ENCODE data around the gene BTG4. TPM values are rescaled to one million over a fixed set of nuclear protein-coding genes. Genes with fewer than 3 reads are reported as not detected.

Gene BTG4
- total and polyA plus RNA-seq, 7 donors, result not detected

DNA sequence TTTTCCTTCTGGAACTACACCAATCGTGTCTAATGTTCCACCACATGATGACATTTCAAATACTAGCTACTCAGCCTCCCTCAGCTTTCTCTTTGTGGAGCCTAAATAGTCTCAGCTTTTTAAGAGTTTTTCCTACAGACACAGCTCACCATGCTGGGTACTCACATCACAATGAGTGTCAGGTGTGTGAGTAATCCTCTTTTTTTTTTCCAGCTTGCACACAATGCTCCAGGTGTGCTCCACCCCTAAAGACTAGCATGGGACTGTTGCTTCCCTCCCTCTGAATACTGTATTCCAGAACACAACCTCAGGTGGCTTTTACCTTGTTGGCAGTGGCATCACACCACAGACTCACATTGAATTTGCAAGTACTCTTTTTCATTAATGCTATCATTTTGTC lies 11.7 kb downstream of the BTG4 start:
- no peaks in the 10 kb centered on the region for H3K9me3 ChIP-seq
- TF ChIP-seq, protein P1, sequence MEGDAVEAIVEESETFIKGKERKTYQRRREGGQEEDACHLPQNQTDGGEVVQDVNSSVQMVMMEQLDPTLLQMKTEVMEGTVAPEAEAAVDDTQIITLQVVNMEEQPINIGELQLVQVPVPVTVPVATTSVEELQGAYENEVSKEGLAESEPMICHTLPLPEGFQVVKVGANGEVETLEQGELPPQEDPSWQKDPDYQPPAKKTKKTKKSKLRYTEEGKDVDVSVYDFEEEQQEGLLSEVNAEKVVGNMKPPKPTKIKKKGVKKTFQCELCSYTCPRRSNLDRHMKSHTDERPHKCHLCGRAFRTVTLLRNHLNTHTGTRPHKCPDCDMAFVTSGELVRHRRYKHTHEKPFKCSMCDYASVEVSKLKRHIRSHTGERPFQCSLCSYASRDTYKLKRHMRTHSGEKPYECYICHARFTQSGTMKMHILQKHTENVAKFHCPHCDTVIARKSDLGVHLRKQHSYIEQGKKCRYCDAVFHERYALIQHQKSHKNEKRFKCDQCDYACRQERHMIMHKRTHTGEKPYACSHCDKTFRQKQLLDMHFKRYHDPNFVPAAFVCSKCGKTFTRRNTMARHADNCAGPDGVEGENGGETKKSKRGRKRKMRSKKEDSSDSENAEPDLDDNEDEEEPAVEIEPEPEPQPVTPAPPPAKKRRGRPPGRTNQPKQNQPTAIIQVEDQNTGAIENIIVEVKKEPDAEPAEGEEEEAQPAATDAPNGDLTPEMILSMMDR (IDR thresholded peaks at IDR 0.05), result no peak
- TF ChIP-seq POLR2A (IDR thresholded peaks at IDR 0.05), result no peak
- no peak for TF ChIP-seq EP300 (IDR thresholded peaks at IDR 0.05)
- TF ChIP-seq POLR2AphosphoS5 (IDR thresholded peaks at IDR 0.05), result no peak
- 76 to 77% methylated on average over 1 of the region's 1 CpG for WGBS, 2 donors
- H3K36me3 ChIP-seq, result no peaks in the 10 kb centered on the region
- no peaks in the 10 kb centered on the region for H3K27me3 ChIP-seq
- no peak overlapping the region for H3K27ac ChIP-seq
- intact Hi-C loops (cut with DNase I), result no loop called here
- DNase-seq, result no peak
- H3K4me3 ChIP-seq, result no peak overlapping the region
- H3K4me1 ChIP-seq, result no peaks in the 10 kb centered on the region

DNA sequence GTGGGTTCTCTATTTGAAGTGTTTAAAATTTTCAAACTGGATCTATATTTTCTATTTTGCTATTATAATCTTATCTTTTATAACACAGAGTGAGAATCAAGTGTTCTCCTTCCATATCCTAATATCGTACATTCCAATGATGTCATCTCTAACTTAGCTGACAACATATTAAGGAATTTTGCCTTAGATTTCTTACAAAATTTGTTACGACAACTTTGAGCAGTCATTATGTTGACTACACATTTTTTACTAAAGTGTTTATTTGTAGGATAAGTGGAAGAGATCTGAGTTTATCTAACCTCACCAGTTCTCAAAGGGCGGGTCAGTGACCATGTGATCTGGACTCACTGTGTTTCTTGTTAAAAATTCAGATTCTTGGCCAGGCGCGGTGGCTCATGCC lies 12.7 kb downstream of the BTG4 start:
- intact Hi-C loops (cut with DNase I), result no loop called here
- no peak for DNase-seq
- TF ChIP-seq, protein P1 (IDR thresholded peaks at IDR 0.05), result no peak
- no peak for TF ChIP-seq EP300 (IDR thresholded peaks at IDR 0.05)
- no peak for TF ChIP-seq POLR2A (IDR thresholded peaks at IDR 0.05)
- no peak for TF ChIP-seq POLR2AphosphoS5 (IDR thresholded peaks at IDR 0.05)

DNA sequence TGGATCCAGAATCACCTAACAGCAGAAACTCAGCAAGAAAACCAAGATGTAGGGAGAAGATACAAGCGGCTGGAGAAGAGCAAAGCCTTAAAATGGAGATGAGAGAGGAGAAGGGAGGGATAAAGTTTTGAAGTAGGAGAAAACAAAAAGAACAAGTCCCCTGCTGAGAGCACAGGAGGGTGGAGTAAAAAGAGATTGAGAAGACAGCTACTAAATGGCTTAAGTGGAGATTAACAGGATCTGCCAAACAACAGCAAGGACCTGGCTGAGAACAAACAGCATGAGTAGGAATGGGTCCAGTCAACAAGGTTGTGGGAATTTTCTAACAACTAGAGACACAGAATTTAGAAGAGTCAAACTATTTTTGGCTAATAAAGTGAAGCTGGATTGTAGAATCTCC lies 18.1 kb downstream of the BTG4 start:
- Histone ChIP-seq H3K36me3 (no peaks in the 10 kb centered on the region), H3K4me3 (no peak overlapping the region), H3K9me3 (no peaks in the 10 kb centered on the region), H3K27ac (no peak overlapping the region), H3K4me1 (no peaks in the 10 kb centered on the region), H3K27me3 (no peaks in the 10 kb centered on the region)
- no peak for DNase-seq
- no peak for TF ChIP-seq EP300 (IDR thresholded peaks at IDR 0.05)
- TF ChIP-seq, protein P1 (IDR thresholded peaks at IDR 0.05), result no peak
- no peak for TF ChIP-seq POLR2A (IDR thresholded peaks at IDR 0.05)
- no peak for TF ChIP-seq POLR2AphosphoS5 (IDR thresholded peaks at IDR 0.05)
- intact Hi-C loops (cut with DNase I), result no loop called here
- WGBS, 2 donors, result 70 to 79% methylated on average over 1 of the region's 1 CpG

More for the DNA sequence above, 12.7 kb downstream of the BTG4 start:
- Histone ChIP-seq H3K4me3 (no peak overlapping the region), H3K27ac (no peak overlapping the region), H3K27me3 (no peaks in the 10 kb centered on the region), H3K9me3 (no peaks in the 10 kb centered on the region), H3K36me3 (no peaks in the 10 kb centered on the region), H3K4me1 (no peaks in the 10 kb centered on the region)
- WGBS, 2 donors, result 70 to 86% methylated on average over 5 of the region's 5 CpGs

DNA sequence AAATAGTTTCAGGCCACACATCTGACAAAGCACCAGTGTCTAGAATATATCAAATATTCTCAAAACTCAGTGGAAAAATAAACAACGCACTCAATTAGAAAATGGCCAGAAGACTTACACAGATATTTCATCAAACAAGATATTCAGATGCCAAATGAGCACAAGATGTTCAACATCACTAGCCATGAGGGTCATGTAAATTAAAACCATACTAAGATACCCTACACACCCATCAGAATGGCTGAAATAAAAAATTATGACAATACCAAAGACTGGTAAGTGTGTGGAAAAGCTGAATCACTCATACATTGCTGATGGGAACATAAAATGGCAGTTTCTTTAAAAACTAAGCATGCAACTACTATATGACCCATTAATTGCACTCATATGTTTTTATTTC lies 21.7 kb downstream of the BTG4 start:
- intact Hi-C loops (cut with DNase I), result no loop called here
- Histone ChIP-seq H3K4me1 (no peaks in the 10 kb centered on the region), H3K9me3 (no peaks in the 10 kb centered on the region), H3K4me3 (no peak overlapping the region), H3K27me3 (no peaks in the 10 kb centered on the region), H3K27ac (no peak overlapping the region), H3K36me3 (no peaks in the 10 kb centered on the region)
- WGBS, 2 donors, result 97 to 100% methylated on average over 1 of the region's 1 CpG
- TF ChIP-seq, protein P1 (IDR thresholded peaks at IDR 0.05), result no peak
- TF ChIP-seq POLR2AphosphoS5 (IDR thresholded peaks at IDR 0.05), result no peak
- TF ChIP-seq EP300 (IDR thresholded peaks at IDR 0.05), result no peak
- TF ChIP-seq POLR2A (IDR thresholded peaks at IDR 0.05), result no peak
- no peak for DNase-seq

DNA sequence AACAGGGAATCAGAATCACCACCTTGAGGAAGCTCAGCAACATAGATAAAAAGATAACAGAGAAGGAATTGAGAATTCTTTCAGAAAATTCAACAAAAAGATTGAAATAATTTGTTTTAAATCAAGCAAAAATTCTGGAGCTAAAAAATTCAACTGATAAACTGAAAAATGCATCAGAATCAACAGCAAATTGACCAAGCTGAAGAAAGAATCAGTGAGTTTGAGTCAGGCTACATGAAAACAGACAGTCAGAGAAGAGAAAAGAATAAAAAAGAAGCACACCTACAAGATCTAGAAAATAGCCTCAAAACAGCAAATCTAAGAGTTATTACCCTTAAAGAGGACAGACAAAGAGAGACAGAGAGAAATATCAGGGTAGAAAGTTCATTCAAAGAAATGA lies 28.8 kb downstream of the BTG4 start:
- Histone ChIP-seq H3K4me3 (no peak overlapping the region), H3K36me3 (no peaks in the 10 kb centered on the region), H3K9me3 (peaks cover 0 to 1% (median 0%) of the 10 kb centered on the region in 4 donors), H3K27me3 (no peaks in the 10 kb centered on the region), H3K4me1 (no peaks in the 10 kb centered on the region), H3K27ac (no peak overlapping the region)
- TF ChIP-seq POLR2AphosphoS5 (IDR thresholded peaks at IDR 0.05) (no peak), EP300 (IDR thresholded peaks at IDR 0.05) (no peak), POLR2A (IDR thresholded peaks at IDR 0.05) (no peak)
- TF ChIP-seq, protein P1 (IDR thresholded peaks at IDR 0.05), result no peak
- intact Hi-C loops (cut with DNase I), result no loop called here
- no peak for DNase-seq

All from sigmoid colon (tissue), 7 donors.